GM19025 (cell line): Measurements from ENCODE around the gene PTGES3L.
"Not testable (repeated sequence)": the region's sequence is repeated elsewhere in the genome, so short reads cannot be mapped to it uniquely, and the experiment has no call there.

ENCODE experiments used
- ATAC-seq: cut with Tn5 transposase; IDR thresholded peaks from one replicate; pipeline ENCODE4 v1.9.1; 2021; ENCODE audit warnings: mild to moderate bottlenecking, low read depth, moderate library complexity; ENCODE audit not compliant: unreplicated experiment

PTGES3L gene

DNA sequence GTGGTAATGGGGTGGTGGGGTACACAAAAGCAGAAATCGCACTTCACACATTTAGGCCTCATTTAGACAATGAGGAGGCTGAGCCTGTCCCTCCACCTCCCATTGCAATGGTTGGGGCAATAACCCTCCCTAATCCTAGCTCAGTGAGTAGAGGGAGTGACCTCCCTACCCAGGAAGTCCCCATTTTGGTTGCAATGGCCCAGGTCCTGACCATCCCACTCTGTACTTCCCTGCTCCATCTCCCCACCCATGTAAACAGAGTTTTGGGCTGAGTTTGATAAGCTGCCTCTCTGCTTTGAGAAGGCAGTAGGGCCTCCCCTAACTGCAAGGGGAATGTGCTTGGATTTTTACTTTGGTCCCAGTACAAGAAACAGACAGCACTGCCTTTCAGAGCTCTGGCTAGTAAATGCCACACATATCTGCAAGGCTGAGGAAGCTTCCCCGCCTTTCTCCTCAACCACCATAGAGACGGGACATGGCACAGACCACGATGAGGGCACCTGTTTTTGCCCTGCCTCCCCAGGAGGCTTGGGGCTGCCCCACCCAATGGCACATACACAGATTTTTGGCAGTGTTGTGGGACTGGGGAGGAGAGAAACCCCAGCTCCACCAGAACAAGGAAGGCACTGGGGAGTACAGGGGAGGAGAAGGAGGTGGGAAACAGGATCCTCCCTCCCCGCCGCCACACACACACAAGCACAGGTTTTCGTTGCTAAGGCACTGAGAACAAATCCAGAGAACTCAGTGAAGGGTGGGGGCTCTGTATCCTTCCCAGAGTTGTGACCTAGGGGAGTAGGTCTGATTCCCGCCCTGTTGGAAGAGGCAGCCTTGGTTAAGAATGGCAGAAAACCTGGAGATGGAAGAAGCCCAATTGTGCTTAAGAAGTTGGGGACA is 35.0 kb upstream of the PTGES3L start:
- no peak for ATAC-seq

DNA sequence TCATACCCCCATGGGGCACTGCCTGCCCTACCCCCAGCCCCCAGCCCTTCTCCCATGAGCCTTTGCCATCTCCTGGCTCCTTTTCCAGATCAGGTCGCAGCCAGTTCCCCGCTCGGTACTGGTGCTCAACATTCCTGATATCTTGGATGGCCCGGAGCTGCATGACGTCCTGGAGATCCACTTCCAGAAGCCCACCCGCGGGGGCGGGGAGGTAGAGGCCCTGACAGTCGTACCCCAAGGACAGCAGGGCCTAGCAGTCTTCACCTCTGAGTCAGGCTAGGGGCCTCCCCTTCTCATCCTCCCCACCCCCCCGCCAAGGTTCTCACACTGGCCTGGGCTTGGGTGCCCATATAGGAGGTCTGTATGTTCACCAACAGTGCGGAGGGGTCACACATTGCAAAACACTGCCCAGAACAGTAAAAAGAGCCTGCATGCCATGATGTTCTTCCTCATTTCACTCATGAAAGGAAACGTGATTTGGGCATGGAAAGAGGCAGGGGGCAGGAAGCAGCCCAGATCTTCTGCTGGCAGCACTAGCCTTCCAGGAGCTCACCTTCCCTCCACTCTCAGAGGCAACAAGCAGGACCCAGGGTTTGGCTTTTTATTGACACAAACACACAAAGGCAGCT is 34.3 kb upstream of the PTGES3L start:
- no peak for ATAC-seq

DNA sequence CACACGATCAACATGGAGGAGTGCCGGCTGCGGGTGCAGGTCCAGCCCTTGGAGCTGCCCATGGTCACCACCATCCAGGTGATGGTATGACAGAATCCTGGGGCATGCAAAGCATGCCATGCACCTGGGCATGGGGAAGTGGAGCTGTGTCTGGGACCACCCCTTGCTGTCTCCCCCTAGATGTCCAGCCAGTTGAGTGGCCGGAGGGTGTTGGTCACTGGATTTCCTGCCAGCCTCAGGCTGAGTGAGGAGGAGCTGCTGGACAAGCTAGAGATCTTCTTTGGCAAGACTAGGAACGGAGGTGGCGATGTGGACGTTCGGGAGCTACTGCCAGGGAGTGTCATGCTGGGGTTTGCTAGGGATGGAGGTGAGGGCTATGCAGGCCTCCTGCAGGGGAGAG is 33.4 kb upstream of the PTGES3L start:
- no peak for ATAC-seq

DNA sequence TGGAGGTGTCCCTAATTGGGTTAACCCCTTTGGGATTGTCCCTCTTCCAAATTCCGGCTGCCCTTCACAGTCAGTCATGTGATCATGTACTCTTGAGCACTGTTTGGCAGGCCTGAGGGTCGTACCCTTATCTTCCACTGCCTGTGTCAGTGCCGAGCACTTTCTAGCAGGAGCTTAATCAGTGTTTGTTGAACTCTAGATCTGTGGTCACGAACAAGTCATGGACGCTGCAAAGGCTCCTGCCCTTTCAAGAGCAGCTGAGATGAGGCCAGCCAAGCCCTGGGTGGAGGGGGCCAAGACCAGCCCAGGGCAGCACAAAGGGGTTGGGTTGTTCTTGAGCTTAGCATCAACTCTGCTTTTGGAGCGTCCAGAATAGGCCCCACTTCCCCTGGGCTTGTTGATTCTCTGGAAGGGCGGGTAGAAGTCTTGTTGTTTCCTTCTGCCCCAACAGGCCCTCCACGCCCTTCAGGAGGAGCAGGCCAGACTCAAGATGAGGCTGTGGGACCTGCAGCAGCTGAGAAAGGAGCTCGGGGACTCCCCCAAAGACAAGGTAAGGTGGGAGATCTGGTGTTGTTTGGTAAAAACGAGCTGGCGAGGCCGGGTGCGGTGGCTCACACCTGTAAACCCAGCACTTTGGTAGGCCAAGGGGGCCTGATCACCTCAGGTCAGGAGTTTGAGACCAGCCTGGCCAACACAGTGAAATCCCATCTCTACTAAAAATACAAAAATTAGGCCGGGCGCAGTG is 32.0 kb upstream of the PTGES3L start:
- no peak for ATAC-seq

DNA sequence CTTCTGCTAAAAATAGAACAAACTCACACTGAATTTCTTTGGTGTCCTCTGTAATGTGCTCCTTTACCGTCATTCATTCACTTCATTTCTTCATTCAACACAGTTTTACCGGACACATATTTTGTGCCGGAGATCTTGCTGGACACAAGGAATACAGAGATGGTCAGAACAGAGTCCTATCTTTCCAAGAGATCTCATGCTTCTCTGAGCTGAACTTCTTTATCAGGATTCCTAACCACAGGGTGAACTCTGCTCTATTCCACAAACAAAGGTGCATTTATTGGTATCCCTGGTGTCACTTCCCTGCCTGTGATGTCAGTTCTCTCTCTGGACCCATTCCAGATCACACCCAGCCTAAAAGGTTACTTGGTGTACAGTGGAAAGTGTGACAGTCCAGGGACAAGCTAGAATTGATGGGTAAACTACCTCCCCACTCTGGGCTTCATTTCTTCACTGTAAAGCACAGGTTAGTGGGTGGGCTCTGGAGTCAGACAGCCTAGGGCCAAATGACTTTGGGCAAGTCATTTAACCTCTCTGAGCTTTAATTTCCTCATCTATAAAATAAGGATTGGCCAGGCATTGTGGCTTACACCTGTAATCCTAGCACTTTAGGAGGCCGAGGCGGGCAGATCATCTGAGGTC is 30.9 kb upstream of the PTGES3L start:
- no peak for ATAC-seq

DNA sequence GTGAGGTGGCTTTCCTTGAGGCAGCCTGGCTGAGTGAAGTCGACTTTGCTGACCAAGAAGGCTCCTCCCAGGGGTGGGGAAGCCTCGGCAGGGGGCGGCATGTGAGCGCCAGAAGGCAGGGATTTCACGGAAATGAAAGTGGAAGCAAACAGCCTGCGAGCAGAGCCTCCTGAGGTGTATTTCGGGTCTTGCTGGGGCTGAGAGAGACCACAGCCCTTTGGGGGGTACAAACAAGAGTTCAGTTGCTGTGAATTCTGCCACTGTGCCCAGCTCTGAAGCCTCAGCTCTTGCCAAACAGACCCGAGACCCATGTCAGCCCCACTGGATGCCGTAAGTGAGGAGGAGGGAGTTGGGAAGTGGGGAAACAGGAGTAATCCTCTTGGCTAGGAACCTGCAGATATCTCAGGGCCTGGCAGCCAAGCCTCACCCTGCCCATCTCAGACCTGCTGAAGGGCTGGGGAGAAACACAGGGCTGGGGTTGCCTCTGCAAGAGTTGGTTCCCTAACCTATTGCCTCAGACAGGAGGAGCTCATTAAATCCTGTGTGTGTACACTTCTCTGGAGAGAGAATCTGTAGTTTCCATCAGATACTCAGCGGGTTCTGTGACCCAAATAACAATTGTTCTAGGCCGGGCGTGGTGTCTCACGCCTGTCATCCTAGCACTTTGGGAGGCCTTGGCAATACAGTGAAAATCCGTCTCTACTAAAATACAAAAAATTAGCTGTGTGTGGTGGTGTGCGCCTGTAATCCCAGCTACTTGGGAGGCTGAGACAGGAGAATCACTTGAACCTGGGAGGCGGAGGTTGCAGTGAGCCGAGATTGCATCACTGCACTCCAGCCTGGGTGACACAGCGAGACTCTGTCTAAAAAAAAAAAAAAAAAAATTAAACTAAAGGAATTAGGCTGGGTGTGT is 27.0 kb upstream of the PTGES3L start, which contains the start of gene IFI35:
IFI35 (plus strand) TSS at position 146 of the 913 bp plus-strand sequence; CDS start at position 310, 164 bp downstream.
- peak; percentile 81 for ATAC-seq

DNA sequence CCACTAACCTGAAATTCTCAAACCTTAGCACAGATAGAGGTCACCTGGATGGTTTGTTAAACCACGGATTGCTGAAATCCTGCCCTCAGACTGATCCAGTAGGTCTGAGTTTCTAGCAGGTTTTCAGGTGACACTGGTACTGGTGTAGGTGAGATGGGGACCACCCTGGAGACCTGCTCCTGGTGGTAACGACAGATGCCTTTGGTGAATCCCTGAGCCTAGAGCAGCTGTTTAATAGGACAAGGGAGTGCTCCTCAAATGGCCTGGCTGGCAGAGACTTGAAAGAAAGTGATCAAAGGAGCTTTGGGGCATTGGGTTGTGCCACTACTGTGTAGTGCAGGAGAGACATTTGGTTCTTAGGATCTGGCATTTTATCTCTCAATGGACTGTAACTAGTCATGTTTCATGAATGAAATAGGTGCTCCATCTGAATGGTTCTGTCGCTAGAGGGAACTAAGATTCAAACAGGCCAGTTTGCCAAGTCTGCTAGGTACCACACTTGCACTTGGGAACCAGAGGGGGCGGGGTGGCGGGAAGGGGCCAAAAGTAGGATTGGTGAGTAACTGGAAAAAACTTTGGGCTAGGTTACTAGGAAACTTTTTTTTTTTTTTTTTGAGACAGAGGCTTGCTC is 23.8 kb upstream of the PTGES3L start:
- ATAC-seq = no peak

DNA sequence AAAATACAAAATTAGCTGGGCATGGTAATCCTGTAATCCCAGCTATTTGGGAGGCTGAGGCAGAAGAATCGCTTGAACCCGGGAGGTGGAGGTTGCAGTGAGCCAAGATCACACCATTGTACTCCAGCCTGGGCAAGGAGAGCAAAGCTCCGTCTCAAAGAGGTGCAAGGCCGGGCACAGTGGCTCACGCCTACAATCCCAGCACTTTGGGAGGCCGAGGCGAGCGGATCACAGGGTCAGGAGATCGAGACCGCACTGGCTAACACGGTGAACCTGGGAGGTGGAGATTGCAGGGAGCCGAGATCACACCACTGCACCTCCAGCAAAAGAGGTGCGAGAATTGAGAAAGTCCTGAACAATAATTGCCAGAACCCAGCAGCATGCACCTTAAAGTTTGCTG is 21.0 kb upstream of the PTGES3L start:
- ATAC-seq = not testable (repeated sequence)

DNA sequence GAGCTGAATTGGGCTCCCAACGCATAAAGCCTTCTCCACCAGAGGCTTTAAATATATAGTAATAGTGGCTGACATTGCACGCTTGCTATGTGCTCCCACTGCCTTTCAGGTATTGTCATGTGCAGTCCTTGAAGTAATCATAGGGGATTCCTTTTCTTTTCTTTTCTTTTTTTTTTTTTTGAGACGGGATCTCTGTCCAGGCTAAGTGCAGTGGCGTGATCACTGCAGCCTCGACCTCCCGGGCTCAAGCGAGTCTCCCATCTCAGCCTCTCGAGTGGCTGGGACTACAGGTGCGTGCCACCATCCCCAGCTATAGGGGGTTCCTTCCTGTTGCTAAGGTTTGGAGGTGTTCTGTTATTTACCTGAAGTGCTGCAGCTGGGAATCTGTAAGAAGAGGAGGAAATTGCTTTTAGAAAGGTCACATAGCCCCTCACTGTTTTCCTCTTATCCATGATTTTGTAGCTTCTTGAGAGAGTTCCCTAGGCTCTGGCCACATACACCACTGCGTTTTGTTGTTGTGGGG is 19.2 kb upstream of the PTGES3L start:
- no peak for ATAC-seq

DNA sequence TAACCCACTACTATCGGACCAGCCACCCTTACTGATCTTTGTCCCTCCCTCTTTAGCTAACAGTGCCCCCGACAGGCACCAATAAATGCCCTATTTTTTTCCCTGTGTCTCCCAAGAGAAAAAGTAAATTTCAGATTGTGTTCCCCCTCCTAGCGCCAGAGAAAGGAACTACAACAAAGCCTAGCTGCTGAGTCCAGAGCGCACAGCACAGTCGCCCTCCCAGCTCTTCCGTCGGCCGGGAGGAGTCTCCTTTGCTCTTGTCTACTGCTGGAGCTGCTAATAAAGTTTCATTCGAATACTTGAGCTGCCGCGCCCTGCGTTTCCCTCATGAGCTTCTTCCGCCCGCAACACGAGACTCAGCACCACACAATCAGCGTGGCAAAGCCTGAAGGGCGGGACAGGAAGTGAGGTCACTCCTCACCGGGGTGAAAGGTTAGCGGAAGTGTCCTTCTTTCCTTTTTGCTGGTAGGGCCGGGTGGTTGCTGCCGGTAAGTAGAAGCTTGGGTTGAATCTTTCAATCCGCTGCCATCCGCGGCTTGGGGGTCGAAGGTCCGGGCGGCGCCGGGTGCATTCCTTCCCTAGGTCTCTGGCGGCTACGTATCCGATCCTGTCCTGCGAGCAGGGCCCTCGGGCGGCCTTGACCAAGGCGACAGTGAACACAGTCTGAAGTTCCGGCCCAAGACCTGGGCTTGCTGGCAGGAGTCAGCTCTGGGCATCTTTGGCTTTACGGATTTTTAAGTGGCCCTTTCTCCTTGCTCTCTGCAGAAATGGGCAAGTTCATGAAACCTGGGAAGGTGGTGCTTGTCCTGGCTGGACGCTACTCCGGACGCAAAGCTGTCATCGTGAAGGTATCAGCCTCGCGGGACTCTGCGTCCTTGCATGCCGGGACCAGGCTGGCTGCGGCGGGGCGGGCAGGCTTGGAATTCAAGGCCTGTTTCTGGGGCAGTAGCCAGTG is 18.4 kb upstream of the PTGES3L start, which contains the start of gene RPL27:
RPL27 (plus strand) TSS at position 436 of the 955 bp plus-strand sequence; CDS start at position 768, 332 bp downstream.
- ATAC-seq = peak; percentile 95

DNA sequence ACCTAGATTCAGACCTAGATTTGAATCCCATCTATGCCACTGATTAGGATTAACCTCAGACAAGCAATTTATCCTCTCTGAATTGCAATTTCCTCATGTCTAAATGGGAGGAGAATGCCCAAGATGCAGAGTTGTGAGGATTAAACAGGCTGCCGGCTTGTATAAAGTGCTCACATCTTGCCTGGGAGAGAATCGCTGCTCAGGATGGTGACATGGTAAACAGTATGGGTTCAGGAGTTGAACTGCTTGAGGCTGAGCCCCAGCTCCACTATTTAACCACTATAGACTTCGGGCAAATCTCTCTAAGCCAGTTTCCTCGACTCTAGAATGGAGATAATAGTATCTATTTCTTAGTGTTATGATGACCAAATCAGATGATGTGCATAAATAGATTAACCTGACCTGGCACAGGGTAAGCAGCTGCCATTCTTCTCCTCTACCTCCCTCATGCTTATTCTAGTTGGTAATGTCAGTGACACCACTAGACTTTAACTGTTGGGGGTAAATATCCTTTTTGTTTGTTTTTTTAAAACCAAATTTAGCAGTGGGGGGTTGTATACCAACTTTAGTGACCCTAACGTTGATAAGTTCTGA is 17.6 kb upstream of the PTGES3L start:
- ATAC-seq = no peak

DNA sequence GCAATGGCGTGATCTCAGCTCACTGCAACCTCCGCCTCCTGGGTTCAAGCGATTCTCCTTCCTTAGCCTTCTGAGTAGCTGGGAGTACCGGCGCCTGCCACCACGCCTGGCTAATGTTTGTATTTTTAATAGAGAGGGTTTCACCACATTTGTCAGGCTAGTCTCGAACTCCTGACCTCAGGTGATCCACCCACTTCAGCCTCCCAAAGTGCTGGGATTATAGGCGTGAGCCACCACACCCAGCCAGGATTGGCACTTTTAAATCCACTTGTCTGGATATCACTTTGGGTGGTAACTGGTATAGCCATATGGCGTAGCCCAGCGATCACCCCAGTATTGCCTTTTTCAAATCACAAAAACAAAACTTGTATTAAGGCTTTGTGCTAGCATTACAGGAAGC is 14.0 kb upstream of the PTGES3L start:
- not testable (repeated sequence) for ATAC-seq

DNA sequence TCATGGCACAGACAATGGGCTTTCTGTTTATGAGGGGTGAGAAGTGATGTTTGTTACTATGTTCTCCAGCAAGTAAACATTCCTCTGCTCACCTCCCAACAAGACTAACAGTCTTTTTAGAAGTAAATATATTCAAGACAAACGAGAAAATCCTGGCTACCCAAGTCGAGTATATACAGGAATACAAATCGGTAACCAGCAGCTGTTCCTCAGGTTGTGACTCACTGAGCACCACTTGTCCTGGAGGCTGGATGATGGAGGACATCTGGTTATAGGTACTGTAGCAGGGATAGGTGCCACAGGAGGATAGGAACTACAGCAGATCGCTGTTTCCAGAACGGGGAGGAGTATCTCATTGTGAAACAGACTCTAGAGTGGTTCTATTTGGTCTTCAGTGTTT is 13.0 kb upstream of the PTGES3L start:
- no peak for ATAC-seq

DNA sequence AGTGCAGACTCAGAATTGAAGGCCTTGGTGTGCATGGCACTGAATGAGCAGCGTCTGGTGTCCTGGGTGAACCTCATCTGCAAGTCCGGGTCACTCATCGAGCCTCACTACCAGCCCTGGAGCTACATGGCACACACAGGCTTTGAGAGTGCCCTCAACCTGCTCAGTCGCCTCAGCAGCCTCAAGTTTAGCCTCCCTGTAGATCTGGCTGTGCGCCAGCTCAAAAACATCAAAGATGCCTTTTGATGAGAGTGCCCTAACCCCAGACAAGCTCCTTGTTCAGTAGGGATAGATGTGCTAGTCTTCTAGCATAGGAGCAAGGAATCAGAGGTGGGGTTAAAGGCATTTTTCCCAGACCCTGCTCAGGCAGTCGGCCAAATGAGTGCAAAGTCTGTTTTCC is 11.6 kb upstream of the PTGES3L start:
- no peak for ATAC-seq

DNA sequence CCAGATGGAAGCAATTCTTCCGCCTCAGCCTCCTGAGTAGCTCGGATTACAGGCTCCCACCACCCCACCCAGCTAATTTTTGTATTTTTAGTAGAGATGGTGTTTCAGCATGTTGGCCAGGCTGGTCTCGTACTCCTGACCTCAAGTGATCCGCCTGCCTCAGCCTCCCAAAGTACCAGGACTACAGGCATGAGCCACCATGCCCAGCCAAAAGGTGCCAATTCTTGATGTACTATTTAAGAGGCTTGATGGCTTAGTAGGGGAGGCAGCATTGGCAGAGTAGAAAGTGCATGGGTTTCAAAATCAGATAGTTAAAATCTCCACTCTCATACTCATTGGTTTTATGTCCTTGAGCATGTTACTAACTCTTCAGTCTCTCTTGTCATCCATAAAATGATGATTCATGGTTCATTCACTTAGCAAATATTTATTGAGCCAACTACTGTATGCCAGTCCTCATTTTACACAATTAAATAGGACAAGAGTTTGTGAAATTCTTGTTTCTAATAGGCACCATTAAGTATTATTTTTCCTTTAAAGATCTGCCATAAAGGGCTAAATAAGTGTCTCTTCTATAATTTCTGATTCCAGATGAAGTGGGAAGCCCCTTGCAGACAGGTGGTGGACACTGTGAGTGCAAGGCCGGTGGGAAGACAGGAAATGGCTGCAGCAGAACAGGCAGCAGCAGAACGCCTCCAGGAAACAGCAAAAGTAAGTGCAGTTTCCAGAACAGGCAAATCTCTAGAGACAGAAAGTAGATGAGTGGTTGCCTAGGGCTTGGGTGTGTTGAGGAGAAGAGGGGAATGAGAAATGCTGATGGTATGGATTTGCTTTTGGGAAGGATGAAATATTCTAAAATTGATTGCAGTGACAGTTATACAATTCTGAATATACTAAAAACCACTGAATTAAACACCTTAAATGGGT is 10.1 kb upstream of the PTGES3L start:
- ATAC-seq = no peak

DNA sequence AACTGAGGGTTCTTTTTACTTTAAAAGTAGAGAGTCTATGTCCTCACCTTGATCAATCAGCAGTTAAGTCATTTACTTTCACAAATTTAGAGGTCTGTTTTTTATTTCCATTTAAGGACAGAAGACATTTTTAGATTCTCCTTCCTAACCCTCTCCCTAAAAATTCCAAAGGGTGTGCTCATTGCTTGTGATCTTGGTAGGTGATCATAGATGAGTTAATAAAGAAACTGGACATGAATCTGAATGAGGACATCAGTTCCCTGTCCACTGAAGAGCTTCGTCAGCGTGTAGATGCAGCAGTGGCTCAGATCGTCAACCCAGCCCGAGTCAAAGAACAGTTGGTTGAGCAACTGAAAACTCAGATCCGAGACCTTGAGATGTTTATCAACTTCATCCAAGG is 9.3 kb upstream of the PTGES3L start:
- ATAC-seq = no peak
